HepG2 (cell line): Measurements from ENCODE around the gene POU6F1. TPM values are rescaled to one million over a fixed set of nuclear protein-coding genes. Genes with fewer than 3 reads are reported as not detected.

Experiments
- ATAC-seq: fragments of 200-7000 bp; cut with Tn5 transposase; 3 replicates; pipeline ENCODE4 v1.9.1; 2020; ENCODE audit warnings: mild to moderate bottlenecking, moderate library complexity
- BruUV-seq: library from RNA; stranded (reverse); fragments of 400-500 nt; replicated peaks from 2 replicates; lab custom pipeline; 2021; lab: Mats Ljungman, UMichigan
- CTCF ChIA-PET: fragments of 300-600 bp; formaldehyde crosslinking; extraction: SDS; loops from one replicate; lab custom pipeline; 2021; ENCODE audit warnings: low total read pairs, inconsistent platforms, low intra/inter-chr PET ratio; lab: Yijun Ruan, JAX
- POLR2A ChIA-PET: fragments of 350-600 bp; sonication (Branson Sonifier 250); formaldehyde crosslinking; loops from one replicate; lab custom pipeline; 2020; ENCODE audit warnings: antibody characterized with exemption, inconsistent platforms; lab: Yijun Ruan, JAX
- DNase-seq: peaks from one replicate; pipeline ENCODE4 v3.0.0-alpha.2; 2015; ENCODE audit warnings: low spot score
- FAIRE-seq: peaks from 3 replicates; lab custom pipeline; 2011; peaks lifted over from hg19 to GRCh38; lab: Jason Lieb, UNC
- H2AFZ ChIP-seq: one replicate; pipeline ENCODE4 v1.6.1; 2011; ENCODE audit warnings: low read length, inconsistent platforms
- H3K27ac ChIP-seq: fragments of 300-600 bp; 3 replicates; pipeline ENCODE4 v1.8.0; 2011; ENCODE audit warnings: mixed run types, mild to moderate bottlenecking, mixed read lengths, low read length, inconsistent platforms; ENCODE audit not compliant: insufficient read depth; ENCODE audit errors: extremely low read length
- H3K27me3 ChIP-seq, 2 experiments: fragments of 200-600 bp in 1 of 2; 2 replicates in 1 of 2; 3 replicates in 1 of 2; pipeline versions ENCODE4 v1.6.0 to v1.8.0; 2011; ENCODE audit warnings: low read length in 2 of 2, mild to moderate bottlenecking in 2 of 2, moderate library complexity in 2 of 2, inconsistent platforms in 1 of 2; ENCODE audit not compliant: insufficient read depth in 2 of 2, control insufficient read depth in 1 of 2
- H3K36me3 ChIP-seq, 2 experiments: fragments of 200-600 bp in 1 of 2; replicated peaks in 1 of 2; 2 replicates in 1 of 2; 3 replicates in 1 of 2; pipeline versions ENCODE4 v1.5.1 to v1.8.0; 2011; ENCODE audit warnings: low read length in 2 of 2, inconsistent platforms in 1 of 2; ENCODE audit not compliant: insufficient read depth in 2 of 2, control insufficient read depth in 1 of 2
- H3K4me1 ChIP-seq: 2 replicates; pipeline ENCODE4 v1.5.1; 2012; ENCODE audit warnings: low read length, inconsistent platforms; ENCODE audit not compliant: insufficient read depth
- H3K4me2 ChIP-seq: 2 replicates; pipeline ENCODE4 v1.6.0; 2011; ENCODE audit warnings: low read depth, low read length, inconsistent platforms
- H3K4me3 ChIP-seq, 3 experiments: fragments of 200-600 bp in 1 of 3; sonication (generic), shearing (Covaris generic) in 1 of 3; replicated peaks in 1 of 3; 2 replicates each; pipeline ENCODE4 v1.5.1; 2011 to 2016; ENCODE audit warnings: low read length in 3 of 3, inconsistent platforms in 2 of 3, low read depth in 2 of 3, mild to moderate bottlenecking in 2 of 3, control low read depth in 1 of 3, mixed read lengths in 1 of 3; ENCODE audit not compliant: insufficient read depth in 1 of 3
- H3K79me2 ChIP-seq: one replicate; pipeline ENCODE4 v1.6.1; 2011; ENCODE audit warnings: low read length, inconsistent platforms; ENCODE audit not compliant: insufficient read depth
- H3K9ac ChIP-seq: 2 replicates; pipeline ENCODE4 v1.6.0; 2011; ENCODE audit warnings: mild to moderate bottlenecking, low read depth, low read length, inconsistent platforms; ENCODE audit not compliant: insufficient read depth
- H3K9me3 ChIP-seq: 2 replicates; pipeline ENCODE4 v1.5.1; 2012; ENCODE audit warnings: mild to moderate bottlenecking, low read length
- H4K20me1 ChIP-seq: 2 replicates; pipeline ENCODE4 v1.6.0; 2011; ENCODE audit warnings: inconsistent platforms, mild to moderate bottlenecking, low read length, moderate library complexity; ENCODE audit not compliant: insufficient read depth
- CBX5 ChIP-seq: sonication (generic); formaldehyde crosslinking; IDR thresholded peaks from 2 replicates; pipeline ENCODE4 v1.4.0; 2020; ENCODE audit warnings: missing genetic modification reagents, borderline replicate concordance
- CCAR2 ChIP-seq: fragments of 200-400 bp; formaldehyde crosslinking; optimal IDR thresholded peaks from 2 replicates; pipeline ENCODE3; 2018; ENCODE audit warnings: low read depth, mild to moderate bottlenecking, low read length, moderate library complexity
- ETV5 ChIP-seq: IDR thresholded peaks from 2 replicates; pipeline ENCODE4 v1.6.1; 2018; ENCODE audit warnings: missing biosample characterization, missing genetic modification reagents, inconsistent platforms, borderline replicate concordance
- GTF3A ChIP-seq: sonication (generic); formaldehyde crosslinking; conservative IDR thresholded peaks from 2 replicates; pipeline ENCODE4 v1.4.0; 2020; ENCODE audit warnings: mild to moderate bottlenecking, missing genetic modification reagents
- GZF1 ChIP-seq: sonication (generic); formaldehyde crosslinking; IDR thresholded peaks from 2 replicates; pipeline ENCODE4 v1.5.1; 2020; ENCODE audit warnings: mild to moderate bottlenecking, missing genetic modification reagents
- HOXA9 ChIP-seq: sonication (generic); formaldehyde crosslinking; IDR thresholded peaks from 2 replicates; pipeline ENCODE4 v1.8.1; 2022; ENCODE audit warnings: missing genetic modification reagents, mild to moderate bottlenecking, moderate library complexity, borderline replicate concordance
- JDP2 ChIP-seq: sonication (generic); formaldehyde crosslinking; IDR thresholded peaks from 2 replicates; pipeline ENCODE4 v1.8.1; 2022; ENCODE audit warnings: missing genetic modification reagents, borderline replicate concordance
- PAF1 ChIP-seq: IDR thresholded peaks from 2 replicates; pipeline ENCODE4 v1.6.1; 2016; ENCODE audit warnings: missing genetic modification reagents, missing compliant biosample characterization
- RORA ChIP-seq: sonication (generic); formaldehyde crosslinking; IDR thresholded peaks from 2 replicates; pipeline ENCODE4 v1.5.0; 2020; ENCODE audit warnings: mild to moderate bottlenecking, missing genetic modification reagents, moderate library complexity
- SIN3B ChIP-seq: fragments of 150-350 bp; IDR thresholded peaks from 2 replicates; pipeline ENCODE4 v1.6.1; 2014; ENCODE audit warnings: low read length
- SOX13 ChIP-seq, 3 experiments: fragments of 450-650 bp in 1 of 3; sonication (generic) in 1 of 3; formaldehyde crosslinking in 1 of 3; IDR thresholded peaks in 2 of 3; conservative IDR thresholded peaks in 1 of 3; 2 replicates each; pipeline versions ENCODE4 v1.5.0 to v1.6.1; 2016 to 2020; ENCODE audit warnings: antibody characterized with exemption in 1 of 3, mild to moderate bottlenecking in 1 of 3, missing compliant biosample characterization in 1 of 3, missing genetic modification reagents in 1 of 3, moderate library complexity in 1 of 3
- TFAP4 ChIP-seq: sonication (generic); IDR thresholded peaks from 2 replicates; pipeline ENCODE4 v1.6.1; 2016; ENCODE audit warnings: low read depth, borderline replicate concordance
- TP53 ChIP-seq: sonication (generic); formaldehyde crosslinking; conservative IDR thresholded peaks from 2 replicates; pipeline ENCODE4 v1.4.0; 2020; ENCODE audit warnings: missing genetic modification reagents
- WIZ ChIP-seq: sonication (generic); formaldehyde crosslinking; IDR thresholded peaks from 2 replicates; pipeline ENCODE4 v1.5.1; 2020; ENCODE audit warnings: mild to moderate bottlenecking, missing genetic modification reagents
- ZFY ChIP-seq: sonication (generic); formaldehyde crosslinking; IDR thresholded peaks from 2 replicates; pipeline ENCODE4 v1.4.0; 2020; ENCODE audit warnings: missing genetic modification reagents
- ZNF256 ChIP-seq: sonication (generic); formaldehyde crosslinking; conservative IDR thresholded peaks from 2 replicates; pipeline ENCODE4 v1.4.0; 2020; ENCODE audit warnings: missing genetic modification reagents
- ZNF263 ChIP-seq: sonication (generic); formaldehyde crosslinking; IDR thresholded peaks from 2 replicates; pipeline ENCODE4 v1.4.0; 2020; ENCODE audit warnings: missing genetic modification reagents
- ZNF501 ChIP-seq: sonication (generic); formaldehyde crosslinking; IDR thresholded peaks from 2 replicates; pipeline ENCODE4 v1.5.1; 2020; ENCODE audit warnings: mild to moderate bottlenecking, moderate library complexity, missing genetic modification reagents
- ZNF543 ChIP-seq: sonication (generic); formaldehyde crosslinking; IDR thresholded peaks from 2 replicates; pipeline ENCODE4 v1.4.0; 2020; ENCODE audit warnings: mild to moderate bottlenecking, missing genetic modification reagents
- ZNF558 ChIP-seq: sonication (generic); formaldehyde crosslinking; IDR thresholded peaks from 2 replicates; pipeline ENCODE4 v1.9.0; 2022; ENCODE audit warnings: mild to moderate bottlenecking, missing genetic modification reagents, borderline replicate concordance
- ZNF589 ChIP-seq: sonication (generic); formaldehyde crosslinking; conservative IDR thresholded peaks from 2 replicates; pipeline ENCODE4 v1.8.0; 2022; ENCODE audit warnings: mild to moderate bottlenecking, moderate library complexity, missing genetic modification reagents
- ZNF703 ChIP-seq: sonication (generic); formaldehyde crosslinking; IDR thresholded peaks from 2 replicates; pipeline ENCODE4 v1.5.1; 2020; ENCODE audit warnings: missing genetic modification reagents, mild to moderate bottlenecking, moderate library complexity, borderline replicate concordance
- ZNF879 ChIP-seq: sonication (generic); formaldehyde crosslinking; IDR thresholded peaks from 2 replicates; pipeline ENCODE4 v1.8.1; 2023; ENCODE audit warnings: missing genetic modification reagents
- ZNF891 ChIP-seq: sonication (generic); formaldehyde crosslinking; IDR thresholded peaks from 2 replicates; pipeline ENCODE4 v1.5.0; 2020; ENCODE audit warnings: mild to moderate bottlenecking, missing genetic modification reagents
- WGBS: methylation state at CpG from one replicate; pipeline ENCODE4 v1.1.6; 2017; ENCODE audit warnings: low lambda C conversion rate; 5-methylcytosine and 5-hydroxymethylcytosine counted together
- in situ Hi-C: cut with HindIII; loops from 2 replicates; pipeline ENCODE4 v1.10.0; 2017; ENCODE audit warnings: low pct_unique_long_range_greater_than_20kb; ENCODE audit not compliant: extremely low pct_ligation_motif_present
- intact Hi-C: fragments of 100-400 bp; cut with micrococcal nuclease; formaldehyde crosslinking; loops from one replicate; pipeline ENCODE4 v1.10.0; 2022; ENCODE audit not compliant: unreplicated experiment
- polyA plus RNA-seq, 8 experiments: library from polyadenylated mRNA; depleted of rRNA in 3 of 8; stranded (reverse) in 7 of 8; unstranded in 1 of 8; fragments of >200 nt; fragmentation: Illumina TruSeq in 4 of 8; extraction: Trizol in 4 of 8; gene quantifications; 2 replicates each; pipeline versions ENCODE4 v1.2.1 to v1.2.3, GENCODE V29; 2011 to 2016; ENCODE audit warnings: low read depth in 4 of 8, missing spikeins in 1 of 8, mixed read lengths in 1 of 8; ENCODE audit not compliant: insufficient read depth in 1 of 8
- total RNA-seq, 5 experiments: library from RNA; depleted of rRNA; stranded (reverse); fragments of >200 nt; fragmentation: Illumina TruSeq; extraction: Trizol; gene quantifications; 2 replicates each; pipeline ENCODE4 v1.2.3, GENCODE V29; 2016; ENCODE audit warnings: low read depth in 1 of 5

POU6F1 gene
- total and polyA plus RNA-seq, 2 of the 13 experiments (the other 11 are each of a cell fraction or from before 2014, with no cell fraction given), result 0.48 to 0.51 TPM

- TF ChIP-seq ZNF703 (no peak), ZNF543 (CRISPR knock-in tag) (no peak), ZNF256 (CRISPR knock-in tag) (no peak), ZNF891 (CRISPR knock-in tag) (no peak), HOXA9 (CRISPR knock-in tag) (no peak)
Observed at GRCh38 chr12:51205350-51205749, 12.5 kb downstream of the POU6F1 start (continued).

GRCh38 chr12:51202718-51203117 lies 15.1 kb downstream of the POU6F1 start:
- no peaks in the 10 kb centered on the region for H4K20me1 ChIP-seq
- ATAC-seq, result no peak
- H3K9ac ChIP-seq, result no peak overlapping the region
- H3K9me3 ChIP-seq, result no peaks in the 10 kb centered on the region
- BruUV-seq, result no TSS peak
- H3K79me2 ChIP-seq, result no peaks in the 10 kb centered on the region
- 0 out of 5 replicates have a peak, but pooled peaks cover 0 to 4% of the 10 kb centered on the region in 2 experiments for H3K27me3 ChIP-seq
- H3K4me1 ChIP-seq, result peaks cover 43% of the 10 kb centered on the region
- intact Hi-C loops, result no loop called here
- no peak for TF ChIP-seq CCAR2
- no peak for TF ChIP-seq ZNF501 (CRISPR knock-in tag)
- TF ChIP-seq GZF1 (CRISPR knock-in tag), result no peak
- no peak for TF ChIP-seq ZNF589
- no peak for TF ChIP-seq GTF3A (CRISPR knock-in tag)
- TF ChIP-seq ETV5 (CRISPR knock-in tag), result no peak
- no peak for TF ChIP-seq ZNF879
- TF ChIP-seq RORA (CRISPR knock-in tag), result no peak
- no peak for TF ChIP-seq TP53 (CRISPR knock-in tag)
- no peak for TF ChIP-seq ZFY (CRISPR knock-in tag)
- no peak for TF ChIP-seq CBX5 (CRISPR knock-in tag)
- no peak for TF ChIP-seq SIN3B
- TF ChIP-seq SOX13 (IDR thresholded peaks at IDR 0.05), result no peak
- TF ChIP-seq SOX13 (CRISPR knock-in tag; conservative IDR thresholded peaks at IDR 0.05 in 1 of 2, IDR thresholded peaks at IDR 0.05 in 1 of 2), result no peak
- TF ChIP-seq PAF1, result no peak
- no peak for TF ChIP-seq WIZ (CRISPR knock-in tag)
- TF ChIP-seq TFAP4, result no peak
- TF ChIP-seq ZNF558 (CRISPR knock-in tag), result no peak
- TF ChIP-seq ZNF263 (CRISPR knock-in tag), result no peak
- TF ChIP-seq JDP2 (CRISPR knock-in tag), result no peak
- TF ChIP-seq, all 625 proteins: peak for 0
- DNase-seq, result no peak
- no peak overlapping the region for H3K27ac ChIP-seq
- ChIA-PET CTCF (no interaction called here), POLR2A (no interaction called here)
- no peak overlapping the region for H3K4me2 ChIP-seq
- H3K4me3 ChIP-seq, result no peak overlapping the region
- no peak for FAIRE-seq
- 49% methylated on average over 5 of the region's 5 CpGs for WGBS
- no peak overlapping the region for H2AFZ ChIP-seq
- no peaks in the 10 kb centered on the region for H3K36me3 ChIP-seq
- in situ Hi-C loops, result no loop called here
